DLD1 (cell line): ENCODE measurements around the gene NSD2.
"Not testable (repeated sequence)": the region's sequence is repeated elsewhere in the genome, so short reads cannot be mapped to it uniquely, and the experiment has no call there.

Source experiments
- in situ Hi-C: cut with HindIII; loops from 2 replicates; pipeline ENCODE4 v1.10.0; 2017; ENCODE audit warnings: low sequenced_read_pairs

NSD2 gene

GRCh38 chr4:1983053-1983845 lies 112.1 kb downstream of the NSD2 start:
- in situ Hi-C loops: no loop called here

GRCh38 chr4:1983846-1984405 lies 112.7 kb downstream of the NSD2 start:
- in situ Hi-C loops: no loop called here

GRCh38 chr4:1984406-1985191 lies 113.4 kb downstream of the NSD2 start:
- in situ Hi-C loops: no loop called here

DNA sequence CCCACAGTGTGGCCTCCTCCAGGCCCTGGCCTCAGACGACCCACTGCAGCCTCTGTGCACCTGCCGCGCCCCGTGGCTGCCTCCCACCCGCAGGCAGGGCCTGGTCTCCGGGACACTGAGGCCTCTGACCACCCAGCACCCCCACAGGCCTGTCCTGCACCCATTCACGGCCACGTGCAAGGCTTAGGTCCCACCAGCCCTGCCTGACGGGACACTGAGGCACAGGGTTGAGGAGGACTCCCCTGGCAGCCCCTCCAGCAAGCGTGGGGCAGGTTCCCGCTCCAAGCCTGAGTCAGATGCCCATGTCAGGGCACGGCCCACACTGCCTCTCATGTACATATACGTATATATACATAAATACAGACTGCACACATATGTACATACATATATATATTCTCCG lies 114.1 kb downstream of the NSD2 start:
- in situ Hi-C loops: no loop called here

GRCh38 chr4:1985780-1986577 lies 114.8 kb downstream of the NSD2 start:
- in situ Hi-C loops: no loop called here

DNA sequence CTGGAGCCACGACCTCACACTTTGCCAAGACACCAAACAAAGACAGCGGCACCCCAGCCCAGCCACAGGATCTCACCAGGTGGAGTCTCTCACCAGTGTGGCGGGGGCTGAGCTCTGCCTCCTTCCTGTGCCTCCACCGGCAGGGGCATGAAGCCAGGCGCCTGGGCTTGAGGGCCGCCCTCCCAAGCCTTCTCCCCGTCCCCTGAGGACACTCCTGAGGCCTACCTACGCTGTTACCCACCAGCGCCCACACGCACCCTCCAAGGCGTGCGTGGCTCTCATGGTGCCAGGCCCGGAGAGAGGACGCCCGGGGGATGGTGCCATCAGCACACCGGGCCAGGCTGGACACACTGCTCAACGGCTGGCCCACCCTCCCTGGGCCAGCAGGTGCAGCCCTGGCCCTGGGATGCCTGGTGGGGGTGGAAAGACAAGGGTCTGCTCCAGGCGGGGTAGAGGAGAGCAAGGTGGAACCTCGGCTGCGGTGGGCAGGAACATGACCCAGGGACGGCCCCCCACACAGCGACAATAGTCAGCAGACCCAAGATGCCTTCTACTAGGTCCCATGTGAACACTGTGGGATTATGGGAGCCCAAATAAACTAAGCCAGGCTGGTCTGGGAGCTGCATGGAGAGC lies 115.5 kb downstream of the NSD2 start:
- in situ Hi-C loops: no loop called here

- in situ Hi-C loops: no loop called here
These were observed 116.1 kb downstream of the NSD2 start for GRCh38 chr4:1987296-1987695.

DNA sequence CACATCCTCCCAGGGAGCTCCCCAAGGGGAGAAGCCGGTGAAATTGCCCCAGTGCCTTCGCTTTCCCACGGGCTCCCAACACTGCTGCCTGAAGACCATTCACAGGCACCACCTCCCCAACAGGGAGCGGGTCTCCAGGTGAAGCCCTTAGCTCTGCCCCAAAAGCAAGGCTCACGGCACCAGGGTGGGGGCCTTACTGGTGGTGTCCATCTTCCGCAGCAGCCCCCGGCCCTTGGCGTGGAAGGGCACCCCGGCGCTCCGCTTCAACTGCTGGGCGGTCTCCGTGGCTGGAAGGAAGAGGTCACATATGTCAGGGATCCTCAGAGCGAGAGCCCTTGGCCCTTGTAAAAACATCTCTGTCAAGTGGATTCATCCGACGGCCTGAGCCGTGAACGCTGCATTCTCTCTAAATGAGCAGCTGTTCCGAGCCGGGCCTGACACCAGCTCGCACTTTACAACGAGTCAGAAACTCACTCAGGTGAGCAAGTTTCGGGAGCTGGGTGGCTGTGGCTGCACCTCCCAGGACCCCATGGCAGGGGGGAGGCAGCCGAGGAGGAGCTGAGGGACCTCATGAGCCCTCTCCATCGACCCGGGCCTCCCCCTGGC lies 116.6 kb downstream of the NSD2 start:
- in situ Hi-C loops: no loop called here

DNA sequence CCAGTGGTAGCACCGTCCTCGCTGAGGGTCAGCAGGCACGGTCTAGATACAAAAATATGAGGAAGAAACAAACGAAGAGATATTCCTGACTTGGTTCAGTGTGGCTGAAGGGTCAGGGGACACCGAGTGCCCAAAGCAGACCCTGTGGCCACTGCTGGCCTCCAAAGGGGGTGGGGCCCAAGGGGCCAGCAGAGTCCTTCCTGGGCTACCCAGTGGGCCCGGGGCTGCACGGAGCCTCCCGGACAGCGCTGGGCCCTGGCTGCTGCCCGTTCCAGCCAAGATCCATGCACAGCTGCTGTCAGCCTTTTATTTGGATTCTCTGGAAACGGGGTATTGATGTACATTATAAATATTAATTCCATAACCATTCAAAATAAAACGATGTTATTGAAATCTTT lies 117.1 kb downstream of the NSD2 start:
- in situ Hi-C loops: no loop called here

DNA sequence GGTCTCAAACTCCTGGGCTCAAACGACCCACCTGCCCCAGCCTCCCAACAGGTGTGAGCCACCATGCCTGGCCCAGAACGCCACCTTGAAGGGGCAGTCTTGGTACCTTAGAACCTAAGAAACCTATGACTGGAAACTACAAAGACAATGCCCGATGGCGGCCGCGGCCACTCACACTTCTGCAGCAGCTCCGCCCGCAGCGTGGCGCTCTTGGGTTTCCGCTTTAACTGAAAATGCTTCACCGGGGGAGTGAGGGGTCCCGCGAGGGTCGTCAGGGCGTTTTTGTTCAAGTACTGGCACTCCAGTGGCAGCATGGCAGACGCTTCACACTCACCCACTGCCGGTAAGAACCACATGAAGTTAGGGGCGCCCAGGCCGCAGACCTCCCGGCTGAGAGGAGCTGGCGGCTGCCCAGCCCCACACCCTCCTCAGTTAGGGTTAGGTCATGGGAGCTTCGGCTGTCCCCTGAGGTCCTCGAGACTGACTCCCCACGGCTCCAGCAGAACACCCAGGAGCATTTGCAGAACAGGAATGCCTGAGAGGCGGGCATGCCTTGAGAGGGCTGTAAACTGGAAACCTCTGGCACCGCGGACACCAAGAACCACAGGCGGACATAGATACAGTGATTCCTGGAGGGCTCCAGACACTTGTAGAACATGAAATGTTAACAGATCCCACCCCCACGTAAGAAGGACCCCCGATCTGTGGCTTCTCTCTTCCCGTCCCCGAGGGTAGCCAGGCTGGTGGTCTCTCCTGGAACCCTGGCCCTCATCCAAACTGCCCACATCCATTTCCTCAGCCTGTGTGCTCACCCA lies 118.5 kb downstream of the NSD2 start:
- in situ Hi-C loops: no loop called here

GRCh38 chr4:1990348-1990645 lies 119.1 kb downstream of the NSD2 start:
- in situ Hi-C loops: no loop called here

GRCh38 chr4:1990676-1991075 lies 119.5 kb downstream of the NSD2 start:
- in situ Hi-C loops: no loop called here

DNA sequence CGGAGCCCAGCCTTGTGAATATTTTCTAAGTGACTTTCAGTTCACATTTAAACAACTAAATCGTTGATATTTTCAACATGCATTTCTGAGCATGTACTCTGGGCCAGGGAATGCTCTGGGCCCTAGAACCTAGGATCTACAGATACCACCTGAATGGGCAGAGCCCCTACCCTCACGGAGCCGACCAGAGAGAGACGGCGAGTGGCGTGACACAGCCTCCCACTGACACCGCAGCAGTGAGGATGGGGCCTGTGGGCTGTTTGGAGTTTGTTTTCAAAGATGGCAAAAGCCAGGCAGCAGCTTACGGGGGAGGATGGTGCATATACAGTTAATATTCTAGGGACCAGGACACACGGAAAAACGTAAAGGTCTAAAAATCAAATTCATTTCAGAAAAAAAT lies 119.9 kb downstream of the NSD2 start:
- in situ Hi-C loops: no loop called here

GRCh38 chr4:1991596-1992434 lies 120.6 kb downstream of the NSD2 start:
- in situ Hi-C loops: no loop called here

GRCh38 chr4:1992468-1993168 lies 121.4 kb downstream of the NSD2 start:
- in situ Hi-C loops: no loop called here

DNA sequence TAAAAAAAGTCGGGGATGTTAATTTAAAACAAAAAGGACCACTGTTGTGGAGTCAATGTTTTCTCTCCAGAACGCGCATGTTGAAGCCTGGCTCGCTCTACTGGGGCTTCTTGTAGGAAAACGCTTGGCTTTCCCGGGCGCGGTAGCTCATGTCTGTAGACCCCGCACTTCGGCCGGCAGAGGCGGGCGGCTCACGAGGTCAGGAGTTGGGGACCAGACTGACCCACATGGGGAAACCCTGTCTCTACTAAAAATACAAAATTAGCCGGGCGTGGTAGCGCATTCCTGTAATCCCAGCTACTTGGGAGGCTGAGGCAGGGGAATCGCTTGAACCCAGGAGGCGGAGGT lies 122.0 kb downstream of the NSD2 start:
- in situ Hi-C loops: no loop called here

GRCh38 chr4:1993718-1994516 lies 122.7 kb downstream of the NSD2 start:
- in situ Hi-C loops: not testable (repeated sequence)
